Measurements from ENCODE around the gene GLDC.
"Not testable (repeated sequence)": the region's sequence is repeated elsewhere in the genome, so short reads cannot be mapped to it uniquely, and the experiment has no call there.

Gene GLDC

DNA sequence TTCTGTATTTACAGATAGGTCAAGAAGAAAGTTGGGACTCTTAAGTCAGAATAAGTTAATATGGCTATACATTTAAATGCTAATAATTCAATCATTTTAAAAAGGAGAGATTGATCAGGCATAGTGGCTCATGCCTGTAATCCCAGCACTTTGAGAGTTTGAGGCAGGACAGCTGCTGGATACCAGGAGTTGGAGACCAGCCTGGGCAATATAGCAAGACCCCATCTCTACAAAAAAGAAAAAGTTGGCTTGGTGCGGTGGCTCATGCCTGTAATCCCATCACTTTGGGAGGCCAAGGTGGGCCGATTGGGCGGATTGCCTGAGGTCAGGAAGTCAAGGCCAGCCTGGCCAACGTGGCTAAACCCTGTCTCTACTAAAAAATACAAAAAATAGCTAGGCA is 15.0 kb upstream of the GLDC start:
- no peak for DNase-seq

- DNase-seq = no peak
Measured at GRCh38 chr9:6658628-6659353, 13.3 kb upstream of the GLDC start.

DNA sequence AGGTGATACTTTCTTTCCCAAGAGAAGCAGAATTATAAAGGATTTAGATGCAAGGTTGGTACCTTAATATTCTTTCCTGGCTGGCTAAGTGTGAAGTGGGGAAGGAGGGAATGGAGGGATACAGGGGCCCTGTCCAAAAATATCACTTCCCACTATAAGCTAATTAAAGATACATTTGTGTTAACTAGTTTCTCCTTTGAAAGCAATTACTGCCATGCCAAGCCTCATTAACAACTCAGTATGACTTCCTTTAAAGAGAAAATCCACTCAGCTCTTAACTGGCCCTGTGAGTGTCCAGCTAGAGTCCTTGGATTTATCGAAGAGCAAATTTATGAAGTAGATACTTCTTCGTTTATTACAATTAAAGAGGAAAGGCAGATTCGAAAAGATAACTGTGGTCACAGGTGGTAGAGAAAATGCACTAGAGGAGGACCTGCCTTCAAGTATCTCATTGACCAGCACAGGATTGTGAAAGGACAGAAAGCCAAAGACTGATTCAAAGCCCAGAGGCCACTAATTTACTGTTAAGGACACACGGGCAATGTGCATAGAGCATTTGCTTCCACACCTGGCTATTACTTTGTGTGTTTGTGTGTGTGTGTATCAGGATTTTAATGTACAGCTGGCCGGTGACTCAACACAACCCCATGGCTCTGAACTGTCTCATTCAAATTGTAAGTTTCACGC is 11.2 kb upstream of the GLDC start:
- no peak for DNase-seq

DNA sequence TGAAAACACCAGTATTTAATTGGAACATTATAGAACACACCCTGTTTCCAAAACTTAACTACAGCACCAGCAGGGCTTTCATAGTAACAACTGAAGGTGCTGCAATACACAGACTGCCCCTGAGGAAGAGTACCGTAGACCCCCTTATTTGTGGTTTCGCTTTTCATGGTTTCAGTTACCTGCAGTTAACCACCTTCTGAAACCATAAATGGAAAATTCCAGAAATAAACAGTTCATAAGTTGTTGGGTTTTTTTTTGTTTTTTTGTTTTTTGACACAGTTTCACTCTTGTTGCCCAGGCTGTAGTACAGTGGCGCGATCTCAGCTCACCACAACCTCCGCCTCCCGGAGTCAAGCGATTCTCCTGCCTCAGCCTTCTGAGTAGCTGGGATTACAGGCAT is 9.5 kb upstream of the GLDC start:
- no peak for DNase-seq

DNA sequence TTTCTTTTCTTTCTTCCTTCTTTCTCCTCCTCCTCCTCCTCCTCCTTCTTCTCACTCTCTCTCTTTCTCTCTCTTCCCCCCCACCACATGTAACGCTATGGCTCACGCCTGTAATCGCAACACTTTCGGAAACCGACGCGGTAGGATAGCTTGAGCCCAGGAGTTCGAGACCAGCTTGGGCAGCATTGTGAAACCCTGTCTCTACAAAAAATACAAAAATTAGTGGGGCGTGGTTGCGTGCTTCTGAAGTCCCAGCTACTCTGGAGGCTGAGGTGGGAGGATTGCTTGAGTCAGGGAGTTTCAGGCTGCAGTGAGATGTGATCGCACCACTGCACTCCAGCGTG is 736 bp upstream of the GLDC start:
- DNase-seq = no peak

DNA sequence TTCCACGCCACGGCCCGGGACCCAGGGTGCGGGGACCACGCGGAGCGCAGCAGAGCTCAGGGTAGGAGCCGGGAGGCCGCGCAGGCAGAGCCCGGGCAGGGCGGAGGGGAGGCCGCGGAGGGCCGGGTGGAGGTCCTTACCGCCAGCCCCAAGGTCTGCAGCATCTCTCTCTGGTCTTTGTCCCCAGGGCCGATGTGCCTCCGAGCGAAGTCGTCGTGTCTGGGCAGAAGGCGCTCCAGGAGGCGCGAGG is 499 bp downstream of the GLDC start:
- not testable (repeated sequence) for DNase-seq

- no peak for DNase-seq
Measured at GRCh38 chr9:6644346-6645104, 1.0 kb downstream of the GLDC start.

- DNase-seq = no peak
Measured at GRCh38 chr9:6641961-6642360, 3.6 kb downstream of the GLDC start.

GRCh38 chr9:6641561-6641960 is 4.0 kb downstream of the GLDC start:
- no peak for DNase-seq

DNA sequence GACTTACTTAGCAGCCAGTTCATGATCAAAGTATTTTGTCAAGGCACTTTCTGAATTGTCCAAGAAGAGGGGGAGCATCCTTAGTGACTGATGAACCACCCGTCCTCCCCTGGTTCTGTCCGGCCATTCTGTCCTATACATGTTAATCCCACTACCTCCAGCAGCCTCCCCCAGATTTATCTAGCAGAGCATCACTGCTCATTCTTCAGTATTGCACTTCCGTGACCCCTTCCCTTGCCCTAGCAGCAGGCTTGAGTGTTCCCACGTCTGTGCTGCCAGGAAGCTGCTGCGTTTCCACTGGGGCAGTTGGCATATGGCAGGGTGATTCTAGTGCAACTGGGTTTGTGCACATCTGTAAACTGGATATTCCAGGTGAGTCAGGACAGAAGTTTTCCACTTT is 4.5 kb downstream of the GLDC start:
- no peak for DNase-seq

- no peak for DNase-seq
Measured at GRCh38 chr9:6640268-6641051, 5.1 kb downstream of the GLDC start.

GRCh38 chr9:6639622-6640021 is 5.9 kb downstream of the GLDC start:
- DNase-seq = no peak

DNA sequence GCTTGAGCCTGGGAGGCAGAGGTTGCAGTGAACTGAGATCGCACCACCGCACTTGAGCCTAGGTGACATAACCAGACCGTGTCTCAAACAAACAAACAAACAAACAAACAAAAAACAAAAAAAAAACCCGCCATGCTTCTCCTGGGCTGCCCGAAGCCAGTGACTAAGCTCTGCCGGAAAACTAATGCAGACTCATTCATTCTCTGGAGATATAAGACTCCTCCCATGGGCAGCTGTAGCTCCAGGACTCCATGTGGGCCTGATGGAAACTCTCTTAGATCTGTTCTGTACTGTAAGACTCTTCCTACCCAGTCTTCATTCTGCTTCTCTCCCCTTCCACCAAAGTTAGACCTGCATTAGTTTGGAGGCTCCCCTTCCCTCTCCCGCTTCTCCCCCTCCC is 11.1 kb downstream of the GLDC start:
- DNase-seq = no peak

DNA sequence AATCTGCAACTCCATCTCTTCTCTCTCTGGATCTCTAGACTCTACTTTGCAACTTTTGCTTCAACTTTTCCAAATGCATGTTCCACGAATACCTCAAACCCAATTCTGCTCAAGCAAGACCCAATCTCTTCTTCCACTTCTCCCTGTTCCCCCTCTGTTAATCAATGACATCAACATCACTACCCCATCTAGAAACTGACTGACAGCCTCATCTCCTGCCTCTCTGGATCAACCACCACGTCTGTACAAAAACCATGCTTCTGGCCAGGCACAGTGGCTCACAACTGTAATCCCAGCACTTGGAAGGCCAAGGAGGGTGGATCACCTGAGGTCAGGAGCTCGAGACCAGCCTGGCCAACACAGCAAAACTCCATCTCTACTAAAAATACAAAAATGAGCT is 12.2 kb downstream of the GLDC start:
- no peak for DNase-seq

- DNase-seq = no peak
Measured at GRCh38 chr9:6632516-6633183, 12.9 kb downstream of the GLDC start.

DNA sequence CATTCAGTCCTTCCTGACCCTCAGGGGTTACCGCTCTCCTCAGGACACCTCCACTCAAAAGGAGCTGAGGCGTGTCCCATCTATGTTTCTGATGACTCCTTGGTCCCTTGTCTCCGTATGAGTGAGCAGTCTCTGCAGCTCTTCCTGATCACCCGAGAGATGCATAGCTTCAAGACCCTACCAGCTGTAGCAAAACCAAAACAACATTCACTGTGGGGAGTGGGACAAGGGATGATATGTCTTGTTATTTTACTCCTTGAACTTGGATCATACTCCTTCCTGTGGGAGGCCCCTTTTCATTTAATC is 14.4 kb downstream of the GLDC start:
- DNase-seq = no peak

DNA sequence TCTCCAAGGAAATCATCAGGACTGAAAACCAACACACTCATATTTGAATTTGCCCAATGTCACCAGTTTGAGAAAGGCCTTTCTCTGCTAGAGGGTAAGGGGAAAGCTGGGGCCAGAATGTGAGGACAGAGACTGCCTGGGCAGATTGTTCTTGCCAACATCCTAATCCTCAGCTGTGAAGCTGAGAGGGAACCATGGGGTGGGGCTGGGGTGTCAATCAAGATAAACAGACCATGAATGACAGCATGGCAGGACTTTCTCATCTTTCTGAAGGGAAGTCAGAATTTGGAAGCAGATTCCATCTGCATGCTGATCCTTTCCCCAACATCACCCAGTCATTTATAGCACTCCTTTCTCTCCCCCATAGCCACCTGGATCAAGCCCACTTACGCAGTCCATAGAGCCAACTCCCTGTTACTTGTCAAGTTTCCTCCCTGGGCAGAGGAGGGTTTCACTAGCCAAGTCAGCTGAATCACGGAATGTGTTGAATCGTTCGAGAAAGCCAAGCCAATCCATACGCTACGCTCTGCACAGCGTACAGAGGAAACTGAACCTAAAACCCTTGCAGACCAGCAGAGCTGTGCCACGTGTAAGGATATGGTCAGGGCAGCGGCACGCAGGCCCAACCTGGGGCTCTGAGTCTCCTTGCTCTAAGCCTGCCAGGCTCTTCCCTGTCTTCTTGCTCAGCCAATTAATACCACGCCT is 14.9 kb downstream of the GLDC start:
- DNase-seq = no peak

DNA sequence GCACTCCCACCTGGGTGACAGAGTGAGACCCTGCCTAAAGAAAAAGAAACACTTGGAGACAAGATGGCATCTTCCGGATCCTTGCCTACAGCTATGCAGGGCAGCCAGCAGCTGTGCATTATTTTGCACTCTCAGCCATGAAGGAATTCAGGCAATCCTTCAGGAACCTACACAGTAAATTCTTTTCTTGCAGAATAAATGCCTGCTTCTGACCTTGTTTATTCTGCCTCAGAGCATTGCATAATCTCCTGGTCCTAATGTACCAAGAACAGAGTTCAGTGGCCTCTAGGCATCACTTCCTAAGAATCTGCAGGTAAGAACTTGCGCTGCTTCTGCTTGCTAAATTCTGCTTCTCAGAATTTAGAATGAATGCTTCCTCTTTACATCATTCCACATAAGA is 16.8 kb downstream of the GLDC start:
- DNase-seq = no peak

DNA sequence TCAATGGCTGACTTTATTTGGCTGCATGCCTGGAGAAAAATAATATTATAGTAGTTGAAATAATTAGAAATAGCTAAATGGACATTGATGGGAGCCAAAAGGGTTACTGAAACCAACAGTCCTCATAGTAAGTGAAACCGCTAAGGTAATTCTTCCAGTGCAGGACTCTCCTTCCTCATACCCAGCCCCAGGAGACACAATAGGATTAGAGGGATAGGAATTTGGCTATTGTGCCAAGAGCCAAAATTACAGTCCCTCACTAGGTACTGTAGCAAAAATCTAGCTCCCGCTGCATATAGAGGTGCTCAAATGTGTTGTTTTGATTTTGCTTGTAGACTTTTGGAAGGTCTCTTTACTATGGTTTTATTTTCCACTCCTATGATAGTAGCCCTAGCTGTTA is 20.2 kb downstream of the GLDC start:
- no peak for DNase-seq

DNA sequence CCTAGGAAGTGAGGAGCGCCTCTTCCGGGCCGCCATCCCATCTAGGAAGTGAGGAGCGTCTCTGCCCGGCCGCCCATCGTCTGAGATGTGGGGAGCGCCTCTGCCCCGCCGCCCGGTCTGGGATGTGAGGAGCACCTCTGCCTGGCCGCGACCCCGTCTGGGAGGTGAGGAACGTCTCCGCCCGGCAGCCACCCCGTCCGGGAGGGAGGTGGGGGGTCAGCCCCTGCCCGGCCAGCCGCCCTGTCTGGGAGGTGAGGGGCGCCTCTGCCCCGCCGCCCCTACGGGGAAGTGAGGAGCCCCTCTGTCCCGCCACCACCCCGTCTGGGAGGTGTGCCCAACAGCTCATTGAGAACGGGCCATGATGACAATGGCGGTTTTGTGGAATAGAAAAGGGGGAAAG is 22.7 kb downstream of the GLDC start:
- DNase-seq = not testable (repeated sequence)

- DNase-seq = no peak
Measured at GRCh38 chr9:6620796-6621195, 24.7 kb downstream of the GLDC start.

DNA sequence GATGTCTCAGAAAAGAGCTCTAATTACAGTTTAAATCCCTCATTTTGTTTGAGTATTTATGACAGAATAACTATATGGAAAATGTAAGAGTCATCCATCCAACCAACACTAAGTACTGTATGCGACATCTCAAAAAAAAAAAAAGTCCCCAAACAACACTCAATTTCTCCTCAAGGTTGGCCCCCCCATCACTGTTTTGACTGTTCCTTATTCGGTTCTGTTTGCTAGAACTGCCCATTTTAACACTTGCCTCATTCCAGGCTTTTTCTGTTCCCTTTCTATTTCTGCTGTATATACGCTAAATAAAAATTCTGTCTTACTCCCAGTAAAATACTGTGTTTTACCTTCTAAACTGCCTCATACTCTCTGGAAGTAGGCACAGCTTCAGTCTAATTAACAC is 25.2 kb downstream of the GLDC start:
- DNase-seq = no peak

GRCh38 chr9:6619909-6620308 is 25.6 kb downstream of the GLDC start:
- DNase-seq = no peak
